Fibroblast of lung (primary cell): ENCODE results near the gene GLDN. TPM values are rescaled to one million over a fixed set of nuclear protein-coding genes. Genes with fewer than 3 reads are reported as not detected.
A peak's percentile ranks its signal among the peaks of the same experiment; 100 is the strongest.

Source experiments
- DNase-seq, 2 donors: peaks; one replicate each; pipeline versions ENCODE4 v3.0.0 to v3.0.0-alpha.2; 2010; ENCODE audit warnings: low read depth in 2 of 2
- H2AFZ ChIP-seq: 2 replicates; pipeline ENCODE4 v1.5.1; 2012; ENCODE audit warnings: low read length, control low read depth, inconsistent platforms
- H3K27ac ChIP-seq: 2 replicates; pipeline ENCODE4 v1.5.1; 2011; ENCODE audit warnings: low read length, control low read depth; ENCODE audit not compliant: insufficient read depth
- H3K27me3 ChIP-seq: 2 replicates; pipeline ENCODE4 v1.5.1; 2011; ENCODE audit warnings: mild to moderate bottlenecking, low read length; ENCODE audit not compliant: control insufficient read depth, insufficient read depth
- H3K36me3 ChIP-seq: 2 replicates; pipeline ENCODE4 v1.5.1; 2011; ENCODE audit warnings: low read length; ENCODE audit not compliant: control insufficient read depth, insufficient read depth
- H3K4me1 ChIP-seq: 2 replicates; pipeline ENCODE4 v1.5.1; 2011; ENCODE audit warnings: low read length; ENCODE audit not compliant: control insufficient read depth, insufficient read depth; ENCODE audit errors: extremely low read depth
- H3K4me2 ChIP-seq: 2 replicates; pipeline ENCODE4 v1.5.1; 2011; ENCODE audit warnings: low read length, control low read depth; ENCODE audit not compliant: insufficient read depth; ENCODE audit errors: extremely low read depth
- H3K4me3 ChIP-seq, 4 experiments: fragments of 200-600 bp in 1 of 4; sonication (generic) in 1 of 4; replicated peaks in 1 of 4; 2 replicates each; pipeline ENCODE4 v1.5.1; 2011 to 2016; ENCODE audit warnings: low read length in 4 of 4, low read depth in 3 of 4, mild to moderate bottlenecking in 3 of 4, control low read depth in 2 of 4, inconsistent platforms in 1 of 4, mixed read lengths in 1 of 4; ENCODE audit not compliant: insufficient read depth in 1 of 4; ENCODE audit errors: control extremely low read depth in 1 of 4
- H3K79me2 ChIP-seq: 2 replicates; pipeline ENCODE4 v1.5.1; 2012; ENCODE audit warnings: mild to moderate bottlenecking, low read length, inconsistent platforms; ENCODE audit not compliant: control insufficient read depth, insufficient read depth
- H3K9ac ChIP-seq: 2 replicates; pipeline ENCODE4 v1.5.1; 2011; ENCODE audit warnings: mild to moderate bottlenecking, low read length, control low read depth; ENCODE audit not compliant: insufficient read depth
- H3K9me3 ChIP-seq: 2 replicates; pipeline ENCODE4 v1.5.1; 2012; ENCODE audit warnings: low read depth, low read length; ENCODE audit not compliant: control insufficient read depth, insufficient read depth
- H4K20me1 ChIP-seq: 2 replicates; pipeline ENCODE4 v1.5.1; 2011; ENCODE audit warnings: low read length; ENCODE audit not compliant: control insufficient read depth, insufficient read depth; ENCODE audit errors: extremely low read depth
- EZH2 ChIP-seq: IDR thresholded peaks from 2 replicates; pipeline ENCODE4 v1.5.1; 2012; ENCODE audit warnings: low read length, control low read depth, mild to moderate bottlenecking; ENCODE audit errors: missing control alignments
- polyA plus RNA-seq, 2 donors: library from polyadenylated mRNA; depleted of rRNA in 1 of 2; stranded (reverse) in 1 of 2; unstranded in 1 of 2; fragments of >200 nt; gene quantifications; 2 replicates each; pipeline ENCODE4 v1.2.1, GENCODE V29; 2011 to 2012; ENCODE audit warnings: missing spikeins in 1 of 2
- total RNA-seq: library from RNA; depleted of rRNA; stranded (reverse); fragments of >200 nt; gene quantifications from 2 replicates; pipeline ENCODE4 v1.2.1, GENCODE V29; 2014
- TF ChIP-seq, protein P1 (sequence below), 2 donors: IDR thresholded peaks in 1 of 2; conservative IDR thresholded peaks in 1 of 2; 1 replicate in 1 of 2; 2 replicates in 1 of 2; pipeline ENCODE4 v1.5.1; 2011 to 2012; ENCODE audit warnings: low read length in 2 of 2, control low read depth in 1 of 2, inconsistent platforms in 1 of 2, low read depth in 1 of 2, mild to moderate bottlenecking in 1 of 2

The GLDN gene
- total and polyA plus RNA-seq, 2 donors (not counting 1 experiment from before 2014, with no cell fraction given), result 1.8 to 50.7 TPM

DNA sequence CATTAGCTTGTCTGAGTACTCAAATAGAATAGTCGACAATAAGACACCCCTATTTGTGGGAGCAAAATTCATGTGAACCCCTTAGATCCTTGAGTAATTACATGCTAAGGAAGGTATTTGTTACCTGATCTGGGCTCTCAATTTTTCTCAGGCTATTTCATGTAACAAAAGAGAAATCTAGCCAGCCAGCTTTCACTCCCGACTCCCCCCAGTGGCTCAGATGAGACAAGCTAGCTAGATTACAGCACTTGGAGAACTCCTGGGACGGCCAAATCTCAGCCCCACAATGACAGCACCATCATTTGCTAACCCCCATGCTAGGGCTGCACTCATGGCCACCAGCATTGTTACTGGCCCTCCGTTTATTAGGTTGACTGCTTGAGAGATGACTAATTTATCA, 41.3 kb downstream of the GLDN start:
- Histone ChIP-seq H3K9ac (no peak overlapping the region), H2AFZ (no peak overlapping the region), H3K27ac (no peak overlapping the region), H4K20me1 (no peaks in the 10 kb centered on the region), H3K4me3 (no peak overlapping the region), H3K9me3 (no peaks in the 10 kb centered on the region), H3K4me1 (no peaks in the 10 kb centered on the region), H3K27me3 (peaks cover 2% of the 10 kb centered on the region), H3K79me2 (no peaks in the 10 kb centered on the region), H3K36me3 (no peaks in the 10 kb centered on the region), H3K4me2 (no peak overlapping the region)
- TF ChIP-seq, protein P1, sequence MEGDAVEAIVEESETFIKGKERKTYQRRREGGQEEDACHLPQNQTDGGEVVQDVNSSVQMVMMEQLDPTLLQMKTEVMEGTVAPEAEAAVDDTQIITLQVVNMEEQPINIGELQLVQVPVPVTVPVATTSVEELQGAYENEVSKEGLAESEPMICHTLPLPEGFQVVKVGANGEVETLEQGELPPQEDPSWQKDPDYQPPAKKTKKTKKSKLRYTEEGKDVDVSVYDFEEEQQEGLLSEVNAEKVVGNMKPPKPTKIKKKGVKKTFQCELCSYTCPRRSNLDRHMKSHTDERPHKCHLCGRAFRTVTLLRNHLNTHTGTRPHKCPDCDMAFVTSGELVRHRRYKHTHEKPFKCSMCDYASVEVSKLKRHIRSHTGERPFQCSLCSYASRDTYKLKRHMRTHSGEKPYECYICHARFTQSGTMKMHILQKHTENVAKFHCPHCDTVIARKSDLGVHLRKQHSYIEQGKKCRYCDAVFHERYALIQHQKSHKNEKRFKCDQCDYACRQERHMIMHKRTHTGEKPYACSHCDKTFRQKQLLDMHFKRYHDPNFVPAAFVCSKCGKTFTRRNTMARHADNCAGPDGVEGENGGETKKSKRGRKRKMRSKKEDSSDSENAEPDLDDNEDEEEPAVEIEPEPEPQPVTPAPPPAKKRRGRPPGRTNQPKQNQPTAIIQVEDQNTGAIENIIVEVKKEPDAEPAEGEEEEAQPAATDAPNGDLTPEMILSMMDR (conservative IDR thresholded peaks at IDR 0.05 in 1 of 2, IDR thresholded peaks at IDR 0.05 in 1 of 2; ENCODE audit: low read depth in 1 of 2, low read length in 2 of 2), result peak; percentile 85
- TF ChIP-seq EZH2, result no peak
- peak; percentile 39 to 61 for DNase-seq

- H3K4me2 ChIP-seq, result no peak overlapping the region
- H2AFZ ChIP-seq, result no peak overlapping the region
- H3K27ac ChIP-seq, result no peak overlapping the region
- no peak for TF ChIP-seq EZH2
- TF ChIP-seq, protein P1 (conservative IDR thresholded peaks at IDR 0.05 in 1 of 2, IDR thresholded peaks at IDR 0.05 in 1 of 2; ENCODE audit: low read depth in 1 of 2, low read length in 2 of 2), result no peak
- H3K36me3 ChIP-seq, result no peaks in the 10 kb centered on the region
- H3K79me2 ChIP-seq, result no peaks in the 10 kb centered on the region
- no peak for DNase-seq
- H3K4me1 ChIP-seq, result no peaks in the 10 kb centered on the region
- H3K27me3 ChIP-seq, result peaks cover 2% of the 10 kb centered on the region
- no peaks in the 10 kb centered on the region for H4K20me1 ChIP-seq
- H3K4me3 ChIP-seq, result no peak overlapping the region
- no peaks in the 10 kb centered on the region for H3K9me3 ChIP-seq
- no peak overlapping the region for H3K9ac ChIP-seq
Observed at GRCh38 chr15:51386029-51386428, 44.6 kb downstream of the GLDN start.

DNA sequence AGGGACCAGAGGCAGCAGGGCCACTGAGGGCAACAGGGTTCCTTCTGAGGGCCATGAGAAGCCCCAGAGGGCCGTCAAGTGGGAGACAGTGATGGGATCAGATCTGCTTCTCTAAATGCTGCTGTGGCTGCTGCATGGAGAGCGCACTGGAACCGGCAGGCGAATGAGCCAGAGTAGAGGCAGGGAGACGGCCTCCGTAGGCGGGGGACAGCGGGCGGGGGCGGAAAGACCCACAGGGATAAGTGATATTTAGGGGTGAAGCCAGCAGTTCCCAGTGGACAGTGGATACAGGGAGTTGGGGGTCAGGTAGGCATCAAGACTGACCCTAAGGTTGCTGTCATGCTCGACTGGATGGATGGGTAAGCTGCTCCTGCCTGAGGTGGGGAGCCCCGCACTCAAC, 45.0 kb downstream of the GLDN start:
- Histone ChIP-seq H3K9me3 (no peaks in the 10 kb centered on the region), H2AFZ (no peak overlapping the region), H3K79me2 (no peaks in the 10 kb centered on the region), H4K20me1 (no peaks in the 10 kb centered on the region), H3K9ac (no peak overlapping the region), H3K27me3 (peaks cover 2% of the 10 kb centered on the region), H3K4me3 (no peak overlapping the region), H3K4me1 (no peaks in the 10 kb centered on the region), H3K4me2 (no peak overlapping the region), H3K27ac (no peak overlapping the region), H3K36me3 (no peaks in the 10 kb centered on the region)
- no peak for TF ChIP-seq EZH2
- no peak for DNase-seq
